Neural progenitor cell (in vitro differentiated cells): ENCODE data around the gene TFDP1. TPM values are rescaled to one million over a fixed set of nuclear protein-coding genes. Genes with fewer than 3 reads are reported as not detected.

Experiments
- DNase-seq: peaks from one replicate; pipeline ENCODE4 v3.0.0-alpha.2; 2016; ENCODE audit warnings: low spot score
- H2AFZ ChIP-seq: fragments of 200-600 bp; sonication (generic); replicated peaks from 2 replicates; pipeline ENCODE4 v1.6.1; 2016; ENCODE audit warnings: antibody characterized with exemption
- H3F3A ChIP-seq: fragments of 200-600 bp; sonication (generic); 2 replicates; pipeline ENCODE4 v1.6.1; 2016; ENCODE audit warnings: antibody characterized with exemption, low read depth
- H3K27ac ChIP-seq: fragments of 200-600 bp; sonication (generic); 2 replicates; pipeline ENCODE4 v1.5.1; 2016; ENCODE audit warnings: mild to moderate bottlenecking
- H3K27me3 ChIP-seq: fragments of 200-600 bp; sonication (generic); 2 replicates; pipeline ENCODE4 v1.6.1; 2016; ENCODE audit warnings: mild to moderate bottlenecking, moderate library complexity
- H3K36me3 ChIP-seq: fragments of 200-600 bp; sonication (generic); 2 replicates; pipeline ENCODE4 v1.5.1; 2016
- H3K4me1 ChIP-seq: fragments of 200-600 bp; sonication (generic); 2 replicates; pipeline ENCODE4 v1.6.1; 2016; ENCODE audit warnings: mixed run types
- H3K4me2 ChIP-seq: fragments of 200-600 bp; sonication (generic); 2 replicates; pipeline ENCODE4 v1.6.1; 2016
- H3K4me3 ChIP-seq: fragments of 200-600 bp; sonication (generic); 2 replicates; pipeline ENCODE4 v1.5.1; 2016
- H3K79me2 ChIP-seq: fragments of 200-600 bp; sonication (generic); 2 replicates; pipeline ENCODE4 v1.6.1; 2016; ENCODE audit warnings: low read depth
- H3K9ac ChIP-seq: fragments of 200-600 bp; sonication (generic); 2 replicates; pipeline ENCODE4 v1.6.1; 2016
- H3K9me3 ChIP-seq: fragments of 200-600 bp; sonication (generic); 2 replicates; pipeline ENCODE4 v1.5.1; 2016; ENCODE audit warnings: low read depth
- H4K20me1 ChIP-seq: fragments of 200-600 bp; sonication (generic); 2 replicates; pipeline ENCODE4 v1.6.1; 2016; ENCODE audit warnings: low read depth
- H3K27ac Mint-ChIP-seq: 3 replicates; pipeline ENCODE4 v1.8.0; 2021; ENCODE audit warnings: mixed read lengths
- H3K27me3 Mint-ChIP-seq: 2 replicates; pipeline ENCODE4 v1.8.0; 2022; ENCODE audit warnings: low read depth, mild to moderate bottlenecking, inconsistent platforms, moderate library complexity, mixed read lengths; ENCODE audit not compliant: insufficient read depth
- H3K36me3 Mint-ChIP-seq: 3 replicates; pipeline ENCODE4 v1.8.0; 2021; ENCODE audit warnings: mixed read lengths
- H3K4me1 Mint-ChIP-seq: 3 replicates; pipeline ENCODE4 v1.8.0; 2021; ENCODE audit warnings: mixed read lengths
- H3K4me3 Mint-ChIP-seq: 3 replicates; pipeline ENCODE4 v1.8.0; 2021; ENCODE audit warnings: mild to moderate bottlenecking, moderate library complexity, mixed read lengths
- H3K9me3 Mint-ChIP-seq: 3 replicates; pipeline ENCODE4 v1.8.0; 2020; ENCODE audit warnings: mixed read lengths
- CTCF ChIP-seq: fragments of 200-600 bp; sonication (generic); IDR thresholded peaks from 2 replicates; pipeline ENCODE4 v1.5.1; 2017; ENCODE audit warnings: antibody characterized with exemption, mild to moderate bottlenecking
- EZH2 ChIP-seq: fragments of 200-600 bp; sonication (generic); IDR thresholded peaks from 2 replicates; pipeline ENCODE4 v1.6.1; 2017; ENCODE audit warnings: antibody characterized with exemption, mild to moderate bottlenecking, moderate library complexity
- EZH2phosphoT487 ChIP-seq: fragments of 200-600 bp; sonication (generic); IDR thresholded peaks from 2 replicates; pipeline ENCODE4 v1.6.1; 2017; ENCODE audit warnings: antibody characterized with exemption
- total RNA-seq: library from RNA; depleted of rRNA; stranded (reverse); fragments of >200 nt; gene quantifications from 2 replicates; pipeline ENCODE4 v1.2.3, GENCODE V29; 2015; ENCODE audit warnings: low replicate concordance

TFDP1 gene
- total RNA-seq, 1 donor from 2014 or later = 88.6 TPM

DNA sequence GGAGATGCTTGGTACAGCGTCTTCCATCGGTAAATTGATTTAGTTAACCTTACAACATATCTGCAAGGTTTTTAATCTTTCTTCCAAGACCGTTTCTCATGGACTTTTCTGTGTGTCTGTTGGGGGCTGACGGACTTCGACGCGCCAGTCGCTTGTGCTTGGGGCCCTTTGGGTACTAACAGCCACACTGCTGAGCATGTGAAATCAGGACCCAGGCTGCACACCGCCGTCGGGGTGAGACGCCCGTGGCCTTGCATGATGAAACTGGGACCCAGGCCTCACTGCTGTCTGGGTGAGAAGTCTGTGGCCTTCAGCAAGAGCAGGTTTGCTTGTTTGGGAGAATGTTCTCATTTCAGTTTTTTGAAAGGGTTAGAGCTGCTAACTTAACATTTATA, 63.7 kb downstream of the TFDP1 start:
- Mint-ChIP-seq H3K27me3 (peaks cover 7% of the 10 kb centered on the region), H3K36me3 (peaks cover 19% of the 10 kb centered on the region), H3K4me1 (peaks cover 7% of the 10 kb centered on the region), H3K4me3 (no peak overlapping the region), H3K9me3 (no peaks in the 10 kb centered on the region), H3K27ac (no peak overlapping the region)
- Histone ChIP-seq H3K4me2 (no peak overlapping the region), H3K27me3 (no peaks in the 10 kb centered on the region), H3K9me3 (peaks cover 7% of the 10 kb centered on the region), H3K79me2 (no peaks in the 10 kb centered on the region), H3K27ac (no peak overlapping the region), H3K4me1 (no peaks in the 10 kb centered on the region), H2AFZ (no peak overlapping the region), H4K20me1 (no peaks in the 10 kb centered on the region), H3K4me3 (no peak overlapping the region), H3K36me3 (peaks cover under 1% of the 10 kb centered on the region), H3K9ac (no peak overlapping the region), H3F3A (no peaks in the 10 kb centered on the region)
- TF ChIP-seq CTCF = no peak
- TF ChIP-seq EZH2phosphoT487 = no peak
- no peak for DNase-seq

- Mint-ChIP-seq H3K27ac (no peak overlapping the region), H3K27me3 (peaks cover 9% of the 10 kb centered on the region), H3K9me3 (no peaks in the 10 kb centered on the region), H3K36me3 (peaks cover 13% of the 10 kb centered on the region), H3K4me1 (peaks cover 16% of the 10 kb centered on the region), H3K4me3 (no peak overlapping the region)
- Histone ChIP-seq H3K4me3 (no peak overlapping the region), H3K36me3 (no peaks in the 10 kb centered on the region), H3F3A (no peaks in the 10 kb centered on the region), H3K27ac (no peak overlapping the region), H3K4me2 (no peak overlapping the region), H3K9ac (no peak overlapping the region), H3K4me1 (no peaks in the 10 kb centered on the region), H3K79me2 (no peaks in the 10 kb centered on the region), H2AFZ (no peak overlapping the region), H4K20me1 (no peaks in the 10 kb centered on the region), H3K27me3 (no peaks in the 10 kb centered on the region), H3K9me3 (no peaks in the 10 kb centered on the region)
- no peak for DNase-seq
- no peak for TF ChIP-seq EZH2
- TF ChIP-seq CTCF = no peak
- TF ChIP-seq EZH2phosphoT487 = no peak
Observed at GRCh38 chr13:113649212-113649611, 64.7 kb downstream of the TFDP1 start.

DNA sequence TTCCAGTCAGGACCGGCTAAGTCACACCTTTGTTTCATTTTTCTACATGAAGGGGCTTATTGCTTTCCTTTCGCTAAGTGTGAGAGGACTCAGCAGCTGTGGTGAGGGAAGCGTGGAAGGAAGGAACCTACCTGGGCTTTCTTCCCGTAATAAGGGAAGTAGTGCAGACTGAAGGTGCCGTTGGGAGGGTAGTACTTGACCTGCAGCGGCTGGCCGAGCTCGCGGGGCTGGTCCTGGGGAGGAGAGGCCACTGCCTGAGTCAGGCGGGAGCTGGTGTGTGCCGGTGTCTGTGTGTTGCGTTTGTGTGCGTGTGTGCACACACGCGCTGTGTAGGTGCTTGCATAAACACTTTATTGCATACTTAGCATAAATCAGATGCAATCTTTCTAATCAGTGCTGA, 65.7 kb downstream of the TFDP1 start:
- Histone ChIP-seq H3K4me3 (no peak overlapping the region), H3K4me1 (no peaks in the 10 kb centered on the region), H3K27me3 (no peaks in the 10 kb centered on the region), H3K79me2 (no peaks in the 10 kb centered on the region), H3K9ac (no peak overlapping the region), H2AFZ (no peak overlapping the region), H3K4me2 (no peak overlapping the region), H4K20me1 (no peaks in the 10 kb centered on the region), H3K27ac (no peak overlapping the region), H3K9me3 (no peaks in the 10 kb centered on the region), H3K36me3 (no peaks in the 10 kb centered on the region), H3F3A (no peaks in the 10 kb centered on the region)
- Mint-ChIP-seq H3K4me1 (peaks cover 22% of the 10 kb centered on the region), H3K9me3 (no peaks in the 10 kb centered on the region), H3K27me3 (peaks cover 9% of the 10 kb centered on the region), H3K36me3 (peaks cover 5% of the 10 kb centered on the region), H3K27ac (peak overlapping the region; percentile 53), H3K4me3 (no peak overlapping the region)
- DNase-seq = no peak
- TF ChIP-seq CTCF (no peak), EZH2phosphoT487 (no peak), EZH2 (no peak)
